ENCODE results near the gene CRTAC1. TPM values are rescaled to one million over a fixed set of nuclear protein-coding genes. Genes with fewer than 3 reads are reported as not detected.

The CRTAC1 gene
- total RNA-seq, 1 donor from 2014 or later = 0.66 TPM

- no peaks in the 10 kb centered on the region for H4K20me1 ChIP-seq (ENCODE audit: insufficient read depth, low read length)
- H3K27me3 ChIP-seq (ENCODE audit: insufficient read depth, low read length) = peaks cover 7% of the 10 kb centered on the region
- H3K4me2 ChIP-seq (ENCODE audit: low read length) = no peak overlapping the region
- H2AFZ ChIP-seq (ENCODE audit: low read depth, low read length) = no peak overlapping the region
- TF ChIP-seq CTCF (IDR thresholded peaks at IDR 0.05; ENCODE audit: insufficient read depth, low read depth, low read length) = no peak
- TF ChIP-seq EZH2 (IDR thresholded peaks at IDR 0.05; ENCODE audit: insufficient read depth, low read length) = no peak
- no peak overlapping the region for H3K4me3 ChIP-seq (ENCODE audit: insufficient read depth, low read depth, low read length)
- H3K27ac ChIP-seq (ENCODE audit: low read depth, low read length) = no peak overlapping the region
- Mint-ChIP-seq H3K27me3 (ENCODE audit: low read depth, unreplicated experiment) (peaks cover 40% of the 10 kb centered on the region), H3K9me3 (ENCODE audit: unreplicated experiment) (peaks cover 8% of the 10 kb centered on the region), H3K27ac (ENCODE audit: unreplicated experiment) (no peak overlapping the region), H3K4me3 (ENCODE audit: unreplicated experiment) (no peak overlapping the region), H3K36me3 (ENCODE audit: low read depth, unreplicated experiment) (no peaks in the 10 kb centered on the region), H3K4me1 (ENCODE audit: low read depth, unreplicated experiment) (peaks cover 18% of the 10 kb centered on the region)
- FAIRE-seq (no peak), DNase-seq (ENCODE audit: low read depth) (no peak)
- H3K9me3 ChIP-seq (ENCODE audit: insufficient read depth, low read depth, low read length) = no peaks in the 10 kb centered on the region
- no peaks in the 10 kb centered on the region for H3K36me3 ChIP-seq (ENCODE audit: insufficient read depth, low read length)
- H3K4me1 ChIP-seq (ENCODE audit: insufficient read depth, low read length) = peaks cover 13% of the 10 kb centered on the region
- H3K79me2 ChIP-seq (ENCODE audit: insufficient read depth, low read length) = no peaks in the 10 kb centered on the region
- H3K9ac ChIP-seq (ENCODE audit: low read length) = no peak overlapping the region
Measured at GRCh38 chr10:97838091-97838490, 192.3 kb downstream of the CRTAC1 start.

GRCh38 chr10:97836446-97836845 lies 194.0 kb downstream of the CRTAC1 start:
- Histone ChIP-seq H2AFZ (ENCODE audit: low read depth, low read length) (no peak overlapping the region), H3K27ac (ENCODE audit: low read depth, low read length) (no peak overlapping the region), H3K79me2 (ENCODE audit: insufficient read depth, low read length) (no peaks in the 10 kb centered on the region), H3K9ac (ENCODE audit: low read length) (no peak overlapping the region), H3K36me3 (ENCODE audit: insufficient read depth, low read length) (no peaks in the 10 kb centered on the region), H3K27me3 (ENCODE audit: insufficient read depth, low read length) (peaks cover 9% of the 10 kb centered on the region), H3K9me3 (ENCODE audit: insufficient read depth, low read depth, low read length) (no peaks in the 10 kb centered on the region), H3K4me1 (ENCODE audit: insufficient read depth, low read length) (peaks cover 13% of the 10 kb centered on the region), H3K4me2 (ENCODE audit: low read length) (no peak overlapping the region), H4K20me1 (ENCODE audit: insufficient read depth, low read length) (no peaks in the 10 kb centered on the region), H3K4me3 (ENCODE audit: insufficient read depth, low read depth, low read length) (no peak overlapping the region)
- FAIRE-seq (no peak), DNase-seq (ENCODE audit: low read depth) (no peak)
- Mint-ChIP-seq H3K27me3 (ENCODE audit: low read depth, unreplicated experiment) (peaks cover 52% of the 10 kb centered on the region), H3K36me3 (ENCODE audit: low read depth, unreplicated experiment) (no peaks in the 10 kb centered on the region), H3K4me3 (ENCODE audit: unreplicated experiment) (no peak overlapping the region), H3K4me1 (ENCODE audit: low read depth, unreplicated experiment) (peaks cover 13% of the 10 kb centered on the region), H3K9me3 (ENCODE audit: unreplicated experiment) (peaks cover 8% of the 10 kb centered on the region), H3K27ac (ENCODE audit: unreplicated experiment) (no peak overlapping the region)
- TF ChIP-seq CTCF (IDR thresholded peaks at IDR 0.05; ENCODE audit: insufficient read depth, low read depth, low read length) (no peak), EZH2 (IDR thresholded peaks at IDR 0.05; ENCODE audit: insufficient read depth, low read length) (no peak)

- no peak overlapping the region for H3K4me3 Mint-ChIP-seq (ENCODE audit: unreplicated experiment)
Measured at GRCh38 chr10:97831259-97831658, 199.2 kb downstream of the CRTAC1 start.

More at GRCh38 chr10:97831259-97831658, 199.2 kb downstream of the CRTAC1 start:
- FAIRE-seq (no peak), DNase-seq (ENCODE audit: low read depth) (no peak)
- Histone ChIP-seq H3K4me2 (ENCODE audit: low read length) (no peak overlapping the region), H3K36me3 (ENCODE audit: insufficient read depth, low read length) (no peaks in the 10 kb centered on the region), H3K79me2 (ENCODE audit: insufficient read depth, low read length) (no peaks in the 10 kb centered on the region), H3K9ac (ENCODE audit: low read length) (no peak overlapping the region), H2AFZ (ENCODE audit: low read depth, low read length) (no peak overlapping the region), H3K4me3 (ENCODE audit: insufficient read depth, low read depth, low read length) (no peak overlapping the region), H3K9me3 (ENCODE audit: insufficient read depth, low read depth, low read length) (no peaks in the 10 kb centered on the region), H3K4me1 (ENCODE audit: insufficient read depth, low read length) (peaks cover 4% of the 10 kb centered on the region), H4K20me1 (ENCODE audit: insufficient read depth, low read length) (no peaks in the 10 kb centered on the region), H3K27ac (ENCODE audit: low read depth, low read length) (no peak overlapping the region), H3K27me3 (ENCODE audit: insufficient read depth, low read length) (peaks cover 9% of the 10 kb centered on the region)
- Mint-ChIP-seq H3K4me1 (ENCODE audit: low read depth, unreplicated experiment) (peaks cover 6% of the 10 kb centered on the region), H3K36me3 (ENCODE audit: low read depth, unreplicated experiment) (no peaks in the 10 kb centered on the region), H3K27ac (ENCODE audit: unreplicated experiment) (no peak overlapping the region), H3K27me3 (ENCODE audit: low read depth, unreplicated experiment) (peaks cover 56% of the 10 kb centered on the region), H3K9me3 (ENCODE audit: unreplicated experiment) (peaks cover 6% of the 10 kb centered on the region)
- TF ChIP-seq CTCF (IDR thresholded peaks at IDR 0.05; ENCODE audit: insufficient read depth, low read depth, low read length) (no peak), EZH2 (IDR thresholded peaks at IDR 0.05; ENCODE audit: insufficient read depth, low read length) (no peak)

Measured in astrocyte (in vitro differentiated cells and primary cell).